Kidney epithelial cell (primary cell): ENCODE data around the gene RESP18. TPM values are rescaled to one million over a fixed set of nuclear protein-coding genes. Genes with fewer than 3 reads are reported as not detected.

Experiments
- DNase-seq: peaks from one replicate; pipeline ENCODE4 v3.0.0-alpha.2; 2010; ENCODE audit warnings: low read depth
- H3K27me3 ChIP-seq: 2 replicates; pipeline ENCODE4 v1.6.0; 2011; ENCODE audit warnings: low read length; ENCODE audit not compliant: control insufficient read depth, insufficient read depth
- H3K36me3 ChIP-seq: 2 replicates; pipeline ENCODE4 v1.5.1; 2011; ENCODE audit warnings: low read length; ENCODE audit not compliant: control insufficient read depth, insufficient read depth
- H3K4me3 ChIP-seq: 2 replicates; pipeline ENCODE4 v1.5.1; 2011; ENCODE audit warnings: low read depth, mild to moderate bottlenecking, control low read depth, low read length
- total RNA-seq: library from RNA; depleted of rRNA; stranded (reverse); fragments of >200 nt; gene quantifications from 2 replicates; pipeline ENCODE4 v1.2.3, GENCODE V29; 2015
- TF ChIP-seq, protein P1 (sequence below): IDR thresholded peaks from 2 replicates; pipeline ENCODE4 v1.5.1; 2011; ENCODE audit warnings: mild to moderate bottlenecking, moderate library complexity, low read length, control low read depth, inconsistent platforms; ENCODE audit not compliant: insufficient read depth, poor library complexity, severe bottlenecking

RESP18 gene
- total RNA-seq, 1 donor from 2014 or later: not detected

DNA sequence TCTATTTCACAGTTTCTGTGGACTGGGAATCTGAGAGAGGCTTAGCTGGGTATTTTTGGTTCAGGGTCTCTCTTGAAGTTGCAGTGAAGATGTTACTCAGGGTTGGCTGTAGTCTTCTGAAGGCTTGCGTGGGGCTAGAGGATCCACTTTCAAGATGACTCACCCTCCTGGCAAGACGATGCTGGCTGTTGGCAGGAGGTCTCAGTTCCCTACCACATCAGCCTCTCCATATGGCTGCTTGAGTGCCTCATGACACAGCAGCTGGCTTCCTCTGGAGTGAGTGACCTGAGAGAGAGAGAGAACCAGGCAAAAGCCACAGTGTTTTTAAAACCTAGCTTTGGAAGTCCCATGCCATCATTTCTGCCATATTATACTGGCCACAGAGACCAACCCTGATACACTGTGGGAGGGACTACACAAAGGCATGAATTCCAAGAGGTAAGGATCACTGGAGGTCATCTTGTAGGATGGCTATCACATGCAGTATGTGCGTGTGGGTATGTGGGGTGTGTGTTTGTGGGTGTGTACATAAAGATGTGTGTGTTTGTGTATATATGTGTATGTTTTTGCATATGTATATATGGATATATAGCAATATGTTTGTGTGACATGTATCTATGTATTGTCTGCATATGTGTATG, 30.1 kb upstream of the RESP18 start:
- TF ChIP-seq, protein P1, sequence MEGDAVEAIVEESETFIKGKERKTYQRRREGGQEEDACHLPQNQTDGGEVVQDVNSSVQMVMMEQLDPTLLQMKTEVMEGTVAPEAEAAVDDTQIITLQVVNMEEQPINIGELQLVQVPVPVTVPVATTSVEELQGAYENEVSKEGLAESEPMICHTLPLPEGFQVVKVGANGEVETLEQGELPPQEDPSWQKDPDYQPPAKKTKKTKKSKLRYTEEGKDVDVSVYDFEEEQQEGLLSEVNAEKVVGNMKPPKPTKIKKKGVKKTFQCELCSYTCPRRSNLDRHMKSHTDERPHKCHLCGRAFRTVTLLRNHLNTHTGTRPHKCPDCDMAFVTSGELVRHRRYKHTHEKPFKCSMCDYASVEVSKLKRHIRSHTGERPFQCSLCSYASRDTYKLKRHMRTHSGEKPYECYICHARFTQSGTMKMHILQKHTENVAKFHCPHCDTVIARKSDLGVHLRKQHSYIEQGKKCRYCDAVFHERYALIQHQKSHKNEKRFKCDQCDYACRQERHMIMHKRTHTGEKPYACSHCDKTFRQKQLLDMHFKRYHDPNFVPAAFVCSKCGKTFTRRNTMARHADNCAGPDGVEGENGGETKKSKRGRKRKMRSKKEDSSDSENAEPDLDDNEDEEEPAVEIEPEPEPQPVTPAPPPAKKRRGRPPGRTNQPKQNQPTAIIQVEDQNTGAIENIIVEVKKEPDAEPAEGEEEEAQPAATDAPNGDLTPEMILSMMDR: no peak
- DNase-seq: no peak
- H3K4me3 ChIP-seq: no peak overlapping the region
- peaks cover 23% of the 10 kb centered on the region for H3K27me3 ChIP-seq
- H3K36me3 ChIP-seq: no peaks in the 10 kb centered on the region

DNA sequence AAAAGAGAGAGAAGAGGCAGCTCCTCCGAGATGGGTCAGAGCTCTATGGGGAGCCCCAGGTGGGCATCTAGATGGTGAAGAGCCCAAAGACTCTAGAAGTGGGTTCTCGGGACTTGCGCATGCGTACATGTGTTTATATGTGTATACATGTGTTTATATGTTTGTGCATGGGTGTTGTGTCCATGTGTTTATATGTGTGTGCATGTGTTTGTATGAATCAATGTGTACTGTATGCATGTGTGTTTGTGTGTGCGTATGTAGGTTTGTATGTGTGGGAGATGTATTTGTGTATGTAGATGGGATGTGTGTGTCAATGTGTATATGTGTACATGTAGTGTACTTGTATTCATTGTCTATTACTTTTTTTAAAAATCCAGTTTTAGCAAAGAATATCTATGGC, 29.5 kb upstream of the RESP18 start:
- Histone ChIP-seq H3K27me3 (peaks cover 26% of the 10 kb centered on the region), H3K4me3 (no peak overlapping the region), H3K36me3 (no peaks in the 10 kb centered on the region)
- TF ChIP-seq, protein P1: no peak
- no peak for DNase-seq

DNA sequence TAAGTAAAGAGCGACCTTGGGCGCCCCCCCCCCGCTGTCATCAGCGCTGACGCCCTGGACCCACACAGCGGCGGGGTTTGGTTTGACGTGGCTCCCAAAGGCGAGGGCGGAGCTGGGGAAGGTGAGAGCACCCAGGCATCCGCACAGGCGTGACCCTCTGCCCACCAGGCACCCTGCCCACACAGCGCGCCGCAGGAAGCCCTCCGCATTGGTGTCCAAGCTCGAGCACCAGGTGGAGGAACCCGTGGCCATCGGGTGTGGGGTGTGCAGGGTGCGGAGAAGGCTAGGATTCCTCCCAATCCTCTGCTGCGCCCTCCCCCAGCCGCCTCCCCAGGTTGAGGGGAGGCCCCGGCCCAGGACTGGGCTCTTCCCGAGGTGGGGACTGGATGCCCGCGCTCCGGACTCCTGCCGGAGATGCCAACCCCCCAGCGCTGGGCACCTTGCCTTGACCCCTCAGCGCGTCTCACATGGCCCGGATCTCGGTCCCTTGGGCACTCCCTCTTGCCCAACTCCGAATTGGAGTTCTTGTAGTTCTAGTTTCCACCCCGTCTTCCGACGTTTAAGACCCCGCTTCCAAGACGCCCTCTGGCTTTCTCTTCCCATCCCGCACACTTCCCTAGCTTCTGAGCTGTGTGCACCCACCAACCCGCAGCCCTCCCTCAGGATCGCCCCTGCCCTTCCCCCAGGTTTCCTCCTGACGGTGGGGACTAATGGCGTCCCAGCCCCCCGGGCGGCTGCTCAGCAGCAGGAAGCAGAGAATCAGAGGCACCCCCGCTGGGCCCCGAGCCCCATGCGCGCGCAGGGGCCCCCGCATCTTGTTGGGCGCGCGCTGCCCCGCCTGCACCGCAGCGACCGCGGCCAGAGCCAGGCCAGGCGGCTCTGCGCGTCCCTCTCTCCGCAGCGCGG, 25.9 kb upstream of the RESP18 start:
- Histone ChIP-seq H3K36me3 (no peaks in the 10 kb centered on the region), H3K4me3 (no peak overlapping the region), H3K27me3 (peaks cover 38% of the 10 kb centered on the region)
- TF ChIP-seq, protein P1: no peak
- no peak for DNase-seq

DNA sequence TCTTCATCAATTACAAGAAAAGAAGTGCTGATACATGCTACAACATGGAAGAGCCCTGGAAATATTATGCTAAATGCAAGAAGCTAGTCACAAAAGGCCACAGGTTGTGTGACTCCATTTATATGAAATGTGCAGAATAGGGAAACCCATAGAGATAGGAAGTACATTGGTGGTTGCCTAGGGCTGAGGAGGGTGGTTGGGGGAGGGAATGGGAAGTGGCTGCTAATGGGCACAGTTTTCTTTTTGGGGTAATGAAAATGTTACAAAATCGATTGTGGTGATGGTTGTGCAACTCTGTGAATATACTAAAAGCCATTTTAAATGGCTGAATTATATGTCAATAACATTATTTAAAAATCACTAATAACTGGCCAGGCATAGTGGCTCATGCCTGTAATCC, 24.3 kb upstream of the RESP18 start:
- Histone ChIP-seq H3K36me3 (no peaks in the 10 kb centered on the region), H3K4me3 (no peak overlapping the region), H3K27me3 (peaks cover 41% of the 10 kb centered on the region)
- DNase-seq: no peak
- TF ChIP-seq, protein P1: no peak

DNA sequence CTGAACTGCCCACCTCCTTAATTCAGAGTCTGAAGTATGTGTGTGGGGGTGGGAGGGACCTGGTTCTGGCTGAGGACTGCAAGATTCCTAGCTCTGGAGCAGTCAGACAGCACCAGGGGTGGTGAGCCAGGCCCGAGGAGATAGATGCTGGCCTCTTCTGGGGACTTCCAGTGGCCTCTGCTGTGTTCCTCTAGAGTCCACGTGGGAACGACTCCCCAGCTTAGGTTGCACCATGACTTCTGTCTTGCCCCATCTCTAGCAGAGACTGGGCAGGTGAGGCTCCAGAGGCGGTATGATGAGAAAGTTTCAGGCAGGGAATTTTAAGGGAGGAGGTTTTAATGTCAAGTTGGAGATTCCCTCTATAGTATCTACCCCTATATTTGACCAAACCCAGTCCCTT, 22.0 kb upstream of the RESP18 start:
- Histone ChIP-seq H3K27me3 (peaks cover 50% of the 10 kb centered on the region), H3K4me3 (no peak overlapping the region), H3K36me3 (no peaks in the 10 kb centered on the region)
- TF ChIP-seq, protein P1: no peak
- DNase-seq: no peak
